Measurements from ENCODE around the gene LRRC9. TPM values are rescaled to one million over a fixed set of nuclear protein-coding genes. Genes with fewer than 3 reads are reported as not detected.

The LRRC9 gene
- total RNA-seq, 1 experiment from 2014 or later: 0.77 TPM

GRCh38 chr14:60021619-60022018, 101.7 kb downstream of the LRRC9 start:
- H3K36me3 Mint-ChIP-seq (ENCODE audit: insufficient read depth in 1 of 3, low read depth in 3 of 3): no peaks in the 10 kb centered on the region

More at GRCh38 chr14:60021619-60022018, 101.7 kb downstream of the LRRC9 start:
- Histone ChIP-seq H2BK20ac (ENCODE audit: low read depth, low read length, poor library complexity, severe bottlenecking) (no peak overlapping the region), H2AFZ (ENCODE audit: low read length) (no peak overlapping the region), H4K8ac (replicated peaks; ENCODE audit: insufficient read length, low read depth, low read length) (no peak overlapping the region), H3K14ac (ENCODE audit: insufficient read depth, low read length) (no peak overlapping the region), H3K56ac (ENCODE audit: insufficient read length, low read depth, low read length) (no peak overlapping the region), H3K79me2 (ENCODE audit: insufficient read depth, low read length) (no peaks in the 10 kb centered on the region), H3K9ac (ENCODE audit: extremely low read depth, insufficient read length, low read length) (no peak overlapping the region), H4K20me1 (ENCODE audit: control insufficient read depth, insufficient read depth, insufficient read length) (no peaks in the 10 kb centered on the region), H3K27me3 (ENCODE audit: insufficient read depth, low read length) (no peaks in the 10 kb centered on the region), H3K4ac (ENCODE audit: low read depth, low read length) (no peak overlapping the region), H3K27ac (ENCODE audit: insufficient read length, low read depth, low read length) (no peak overlapping the region), H3K23me2 (ENCODE audit: insufficient read length, low read depth, low read length, poor library complexity, severe bottlenecking) (no peaks in the 10 kb centered on the region), H4K5ac (ENCODE audit: insufficient read length, low read depth, low read length) (no peak overlapping the region), H3K18ac (ENCODE audit: insufficient read length, low read depth, low read length) (no peak overlapping the region), H3K4me2 (ENCODE audit: insufficient read depth, insufficient read length, low read length) (no peak overlapping the region), H3K79me1 (ENCODE audit: insufficient read depth, low read depth, low read length, poor library complexity, severe bottlenecking) (no peaks in the 10 kb centered on the region), H3K4me1 (ENCODE audit: insufficient read depth, low read length) (no peaks in the 10 kb centered on the region), H3K9me3 (ENCODE audit: control insufficient read depth, low read depth, low read length) (no peaks in the 10 kb centered on the region), H2BK12ac (ENCODE audit: insufficient read length, low read depth, low read length) (no peak overlapping the region), H3T11ph (ENCODE audit: low read length) (no peak overlapping the region), H3K23ac (ENCODE audit: insufficient read length, low read depth, low read length) (no peak overlapping the region), H4K91ac (ENCODE audit: insufficient read length, low read depth, low read length) (no peak overlapping the region), H2BK120ac (ENCODE audit: low read depth, low read length, poor library complexity, severe bottlenecking) (no peak overlapping the region), H2BK5ac (ENCODE audit: insufficient read length, low read length) (no peak overlapping the region), H2AK5ac (ENCODE audit: insufficient read length, low read length) (no peak overlapping the region), H2BK15ac (ENCODE audit: low read depth, low read length) (no peak overlapping the region)
- Mint-ChIP-seq H3K27me3 (ENCODE audit: low read depth) (peaks cover 2% of the 10 kb centered on the region; the same call in 1 of the 2 replicates), H3K27ac (no peak overlapping the region), H3K9me3 (peaks cover 0 to 2% of the 10 kb centered on the region in 2 experiments; a peak in 2 of 5 replicates), H3K4me3 (no peak overlapping the region), H3K4me1 (no peaks in the 10 kb centered on the region)
- WGBS (ENCODE audit: extremely low coverage, insufficient read length, low lambda C conversion rate): no CpG with 5 or more reads among the region's 2 CpGs
- TF ChIP-seq CTCF (conservative IDR thresholded peaks at IDR 0.05): no peak
- no peak for DNase-seq
